ENCODE measurements around the gene ALOX15B.

The ALOX15B gene

GRCh38 chr17:8005967-8006730 lies 32.7 kb upstream of the ALOX15B start:
- H3F3A ChIP-seq (ENCODE audit: insufficient read depth, low read length) = no peaks in the 10 kb centered on the region
- no peak overlapping the region for H3K4me3 ChIP-seq (ENCODE audit: low read length)
- H3K4me1 ChIP-seq (ENCODE audit: low read length) = no peaks in the 10 kb centered on the region
- no peaks in the 10 kb centered on the region for H3K9me3 ChIP-seq (replicated peaks; ENCODE audit: insufficient read depth, low read length)
- H3K9ac ChIP-seq (ENCODE audit: low read length) = no peak overlapping the region
- no peak overlapping the region for H2AFZ ChIP-seq (ENCODE audit: low read length)
- DNase-seq = no peak
- no peaks in the 10 kb centered on the region for H3K79me2 ChIP-seq (ENCODE audit: low read length)
- H4K20me1 ChIP-seq (ENCODE audit: insufficient read depth, low read length) = no peaks in the 10 kb centered on the region
- H3K9me2 ChIP-seq (replicated peaks; ENCODE audit: insufficient read depth, low read length) = no peaks in the 10 kb centered on the region
- no peak overlapping the region for H3K4me2 ChIP-seq (ENCODE audit: low read depth, low read length)
- no peaks in the 10 kb centered on the region for H3K36me3 ChIP-seq (replicated peaks; ENCODE audit: insufficient read depth, low read length)
- no peak overlapping the region for H3K27ac ChIP-seq (ENCODE audit: low read length)
- peaks cover 41% of the 10 kb centered on the region for H3K27me3 ChIP-seq (replicated peaks; ENCODE audit: insufficient read depth, low read length)
- TF ChIP-seq CTCF (IDR thresholded peaks at IDR 0.05; ENCODE audit: low read length) = no peak

- no peaks in the 10 kb centered on the region for H3K36me3 ChIP-seq (replicated peaks; ENCODE audit: insufficient read depth, low read length)
- no peak for TF ChIP-seq CTCF (IDR thresholded peaks at IDR 0.05; ENCODE audit: low read length)
- TF ChIP-seq EZH2 (optimal IDR thresholded peaks at IDR 0.05; ENCODE audit: low read depth, low read length) = no peak
- TF ChIP-seq EZH2phosphoT487 (IDR thresholded peaks at IDR 0.05; ENCODE audit: low read length) = no peak
- no peak overlapping the region for H3K4me2 ChIP-seq (ENCODE audit: low read depth, low read length)
- H3K79me2 ChIP-seq (ENCODE audit: low read length) = no peaks in the 10 kb centered on the region
- no peak overlapping the region for H3K9ac ChIP-seq (ENCODE audit: low read length)
- no peak overlapping the region for H3K27ac ChIP-seq (ENCODE audit: low read length)
- H2AFZ ChIP-seq (ENCODE audit: low read length) = no peak overlapping the region
- no peaks in the 10 kb centered on the region for H3F3A ChIP-seq (ENCODE audit: insufficient read depth, low read length)
- no peak for DNase-seq
- no peak overlapping the region for H3K4me3 ChIP-seq (ENCODE audit: low read length)
- no peaks in the 10 kb centered on the region for H3K4me1 ChIP-seq (ENCODE audit: low read length)
- peaks cover 47% of the 10 kb centered on the region for H3K27me3 ChIP-seq (replicated peaks; ENCODE audit: insufficient read depth, low read length)
- no peaks in the 10 kb centered on the region for H4K20me1 ChIP-seq (ENCODE audit: insufficient read depth, low read length)
- no peaks in the 10 kb centered on the region for H3K9me2 ChIP-seq (replicated peaks; ENCODE audit: insufficient read depth, low read length)
- no peaks in the 10 kb centered on the region for H3K9me3 ChIP-seq (replicated peaks; ENCODE audit: insufficient read depth, low read length)
Observed at GRCh38 chr17:8006836-8007680, 31.8 kb upstream of the ALOX15B start.

GRCh38 chr17:8007836-8008235 lies 31.0 kb upstream of the ALOX15B start:
- H3K4me3 ChIP-seq (ENCODE audit: low read length) = no peak overlapping the region
- H3K79me2 ChIP-seq (ENCODE audit: low read length) = no peaks in the 10 kb centered on the region
- no peaks in the 10 kb centered on the region for H3K36me3 ChIP-seq (replicated peaks; ENCODE audit: insufficient read depth, low read length)
- H3K27me3 ChIP-seq (replicated peaks; ENCODE audit: insufficient read depth, low read length) = peaks cover 55% of the 10 kb centered on the region
- H3K9me2 ChIP-seq (replicated peaks; ENCODE audit: insufficient read depth, low read length) = no peaks in the 10 kb centered on the region
- no peak for DNase-seq
- no peaks in the 10 kb centered on the region for H4K20me1 ChIP-seq (ENCODE audit: insufficient read depth, low read length)
- H3K9me3 ChIP-seq (replicated peaks; ENCODE audit: insufficient read depth, low read length) = no peaks in the 10 kb centered on the region
- no peak overlapping the region for H3K9ac ChIP-seq (ENCODE audit: low read length)
- TF ChIP-seq EZH2phosphoT487 (IDR thresholded peaks at IDR 0.05; ENCODE audit: low read length) = no peak
- no peak for TF ChIP-seq CTCF (IDR thresholded peaks at IDR 0.05; ENCODE audit: low read length)
- no peak for TF ChIP-seq EZH2 (optimal IDR thresholded peaks at IDR 0.05; ENCODE audit: low read depth, low read length)
- no peaks in the 10 kb centered on the region for H3K4me1 ChIP-seq (ENCODE audit: low read length)
- no peaks in the 10 kb centered on the region for H3F3A ChIP-seq (ENCODE audit: insufficient read depth, low read length)
- H3K4me2 ChIP-seq (ENCODE audit: low read depth, low read length) = no peak overlapping the region
- H2AFZ ChIP-seq (ENCODE audit: low read length) = no peak overlapping the region
- no peak overlapping the region for H3K27ac ChIP-seq (ENCODE audit: low read length)
